WTC11 (cell line): ENCODE measurements around the gene OSBPL10. TPM values are rescaled to one million over a fixed set of nuclear protein-coding genes. Genes with fewer than 3 reads are reported as not detected.

Experiments used
- ATAC-seq: fragments of 200-7000 bp; cut with Tn5 transposase; 2 replicates; pipeline ENCODE4 v1.10.0; 2021; ENCODE audit warnings: mild to moderate bottlenecking, moderate library complexity
- CTCF ChIA-PET: fragments of 300-600 bp; sonication (Branson Sonifier 250); formaldehyde crosslinking; loops from one replicate; lab custom pipeline; 2021; ENCODE audit warnings: antibody characterized with exemption; lab: Charles Lee
- POLR2A ChIA-PET: fragments of 350-600 bp; sonication (Branson Sonifier 250); formaldehyde crosslinking; loops from one replicate; lab custom pipeline; 2021; ENCODE audit warnings: antibody characterized with exemption; lab: Charles Lee
- DNase-seq: peaks from one replicate; pipeline ENCODE4 v3.0.0; 2021; ENCODE audit warnings: low spot score
- H3K27ac Mint-ChIP-seq: 2 replicates; pipeline ENCODE4 v1.8.0; 2021; ENCODE audit warnings: mixed read lengths
- H3K27me3 Mint-ChIP-seq: 2 replicates; pipeline ENCODE4 v1.8.0; 2021; ENCODE audit warnings: low read depth, mild to moderate bottlenecking, moderate library complexity, mixed read lengths
- H3K36me3 Mint-ChIP-seq: 2 replicates; pipeline ENCODE4 v1.8.0; 2021; ENCODE audit warnings: mixed read lengths
- H3K4me1 Mint-ChIP-seq: 2 replicates; pipeline ENCODE4 v1.8.0; 2022; ENCODE audit warnings: mixed read lengths
- H3K4me3 Mint-ChIP-seq: 2 replicates; pipeline ENCODE4 v1.8.0; 2021; ENCODE audit warnings: mild to moderate bottlenecking, moderate library complexity, mixed read lengths
- H3K9me3 Mint-ChIP-seq: 2 replicates; pipeline ENCODE4 v1.8.0; 2021; ENCODE audit warnings: mixed read lengths
- CBFB ChIP-seq: sonication (generic); formaldehyde crosslinking; IDR thresholded peaks from 2 replicates; pipeline ENCODE4 v1.8.1; 2022; ENCODE audit warnings: mild to moderate bottlenecking, low read depth, missing genetic modification reagents
- ETV6 ChIP-seq: sonication (generic); formaldehyde crosslinking; IDR thresholded peaks from 2 replicates; pipeline ENCODE4 v1.8.1; 2022; ENCODE audit warnings: mild to moderate bottlenecking, missing genetic modification reagents
- MXD4 ChIP-seq: fragments of 250-450 bp; sonication (Bioruptor Pico); IDR thresholded peaks from 2 replicates; pipeline ENCODE4 v1.8.0; 2021; ENCODE audit warnings: mild to moderate bottlenecking, moderate library complexity, borderline replicate concordance
- NFYB ChIP-seq: sonication (generic); formaldehyde crosslinking; conservative IDR thresholded peaks from 2 replicates; pipeline ENCODE4 v1.8.0; 2022; ENCODE audit warnings: low read depth, missing genetic modification reagents
- NR3C1 ChIP-seq: sonication (generic); formaldehyde crosslinking; conservative IDR thresholded peaks from 2 replicates; pipeline ENCODE4 v1.8.1; 2023; ENCODE audit warnings: low read depth, mild to moderate bottlenecking, missing genetic modification reagents
- PRRX2 ChIP-seq: fragments of 250-450 bp; sonication (Bioruptor Pico); IDR thresholded peaks from 2 replicates; pipeline ENCODE4 v1.8.0; 2021; ENCODE audit warnings: mild to moderate bottlenecking
- RELA ChIP-seq: sonication (generic); formaldehyde crosslinking; IDR thresholded peaks from 2 replicates; pipeline ENCODE4 v1.8.1; 2022; ENCODE audit warnings: missing genetic modification reagents, mild to moderate bottlenecking, borderline replicate concordance
- SMAD3 ChIP-seq: sonication (generic); formaldehyde crosslinking; IDR thresholded peaks from 2 replicates; pipeline ENCODE4 v1.8.0; 2022; ENCODE audit warnings: missing genetic modification reagents, mild to moderate bottlenecking, borderline replicate concordance
- SOX15 ChIP-seq: fragments of 250-450 bp; sonication (Bioruptor Pico); IDR thresholded peaks from 2 replicates; pipeline ENCODE4 v1.9.0; 2021; ENCODE audit warnings: mild to moderate bottlenecking
- TCF7 ChIP-seq: sonication (generic); formaldehyde crosslinking; IDR thresholded peaks from 2 replicates; pipeline ENCODE4 v1.8.0; 2022; ENCODE audit warnings: mild to moderate bottlenecking, low read depth, missing genetic modification reagents, moderate library complexity
- TEAD1 ChIP-seq: sonication (generic); formaldehyde crosslinking; IDR thresholded peaks from 2 replicates; pipeline ENCODE4 v1.8.0; 2022; ENCODE audit warnings: mild to moderate bottlenecking, missing genetic modification reagents
- ZNF416 ChIP-seq: fragments of 250-450 bp; sonication (Bioruptor Pico); IDR thresholded peaks from 2 replicates; pipeline ENCODE4 v1.9.0; 2021; ENCODE audit warnings: mild to moderate bottlenecking, inconsistent platforms
- total RNA-seq: library from RNA; stranded (reverse); gene quantifications from 3 replicates; pipeline ENCODE4 v1.2.3, GENCODE V29; 2021
- TF ChIP-seq, protein P1 (sequence below): sonication (generic); formaldehyde crosslinking; IDR thresholded peaks from 2 replicates; pipeline ENCODE4 v1.8.1; 2023; ENCODE audit warnings: mild to moderate bottlenecking, missing genetic modification reagents, moderate library complexity
- TF ChIP-seq, protein P2 (sequence below): sonication (generic); formaldehyde crosslinking; IDR thresholded peaks from 2 replicates; pipeline ENCODE4 v1.8.1; 2023; ENCODE audit warnings: mild to moderate bottlenecking, moderate library complexity, missing genetic modification reagents
- TF ChIP-seq, protein P3 (sequence below): fragments of 250-450 bp; sonication (Bioruptor Pico); IDR thresholded peaks from 2 replicates; pipeline ENCODE4 v1.9.0; 2021; ENCODE audit warnings: mild to moderate bottlenecking
- TF ChIP-seq, protein P4 (sequence below): fragments of 200-600 bp; IDR thresholded peaks from 2 replicates; pipeline ENCODE4 v1.8.0; 2022; ENCODE audit warnings: antibody characterized with exemption
- TF ChIP-seq, protein P5 (sequence below): sonication (generic); formaldehyde crosslinking; IDR thresholded peaks from 2 replicates; pipeline ENCODE4 v1.8.0; 2023; ENCODE audit warnings: missing genetic modification reagents
- TF ChIP-seq, protein P6 (sequence below): sonication (generic); formaldehyde crosslinking; IDR thresholded peaks from 2 replicates; pipeline ENCODE4 v1.8.0; 2023; ENCODE audit warnings: mild to moderate bottlenecking, missing genetic modification reagents

OSBPL10 gene
- total RNA-seq, 1 experiment from 2014 or later: 84.1 TPM

DNA sequence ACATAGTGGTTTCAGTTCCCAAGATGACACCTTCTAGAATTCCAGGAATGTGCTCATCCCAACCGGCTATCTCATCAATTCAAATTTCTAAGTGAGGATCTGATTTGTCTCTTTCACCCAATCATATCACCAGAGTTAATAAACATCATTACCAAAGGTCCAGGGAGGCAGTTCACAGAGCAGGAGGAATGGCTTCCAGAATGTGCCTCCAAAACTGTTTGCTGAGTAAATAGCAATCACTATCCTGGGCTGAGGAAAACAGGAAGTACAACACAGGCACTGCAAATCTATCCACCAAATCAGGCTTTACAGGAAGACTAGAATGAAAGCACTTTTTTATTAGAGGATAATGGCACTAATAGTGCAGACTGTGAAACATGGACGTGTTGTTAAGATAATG is 61.5 kb downstream of the OSBPL10 start:
- ATAC-seq: no peak
- TF ChIP-seq, protein P1, sequence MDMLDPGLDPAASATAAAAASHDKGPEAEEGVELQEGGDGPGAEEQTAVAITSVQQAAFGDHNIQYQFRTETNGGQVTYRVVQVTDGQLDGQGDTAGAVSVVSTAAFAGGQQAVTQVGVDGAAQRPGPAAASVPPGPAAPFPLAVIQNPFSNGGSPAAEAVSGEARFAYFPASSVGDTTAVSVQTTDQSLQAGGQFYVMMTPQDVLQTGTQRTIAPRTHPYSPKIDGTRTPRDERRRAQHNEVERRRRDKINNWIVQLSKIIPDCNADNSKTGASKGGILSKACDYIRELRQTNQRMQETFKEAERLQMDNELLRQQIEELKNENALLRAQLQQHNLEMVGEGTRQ (CRISPR knock-in tag): no peak
- no peak for TF ChIP-seq TCF7
- TF ChIP-seq, protein P2, sequence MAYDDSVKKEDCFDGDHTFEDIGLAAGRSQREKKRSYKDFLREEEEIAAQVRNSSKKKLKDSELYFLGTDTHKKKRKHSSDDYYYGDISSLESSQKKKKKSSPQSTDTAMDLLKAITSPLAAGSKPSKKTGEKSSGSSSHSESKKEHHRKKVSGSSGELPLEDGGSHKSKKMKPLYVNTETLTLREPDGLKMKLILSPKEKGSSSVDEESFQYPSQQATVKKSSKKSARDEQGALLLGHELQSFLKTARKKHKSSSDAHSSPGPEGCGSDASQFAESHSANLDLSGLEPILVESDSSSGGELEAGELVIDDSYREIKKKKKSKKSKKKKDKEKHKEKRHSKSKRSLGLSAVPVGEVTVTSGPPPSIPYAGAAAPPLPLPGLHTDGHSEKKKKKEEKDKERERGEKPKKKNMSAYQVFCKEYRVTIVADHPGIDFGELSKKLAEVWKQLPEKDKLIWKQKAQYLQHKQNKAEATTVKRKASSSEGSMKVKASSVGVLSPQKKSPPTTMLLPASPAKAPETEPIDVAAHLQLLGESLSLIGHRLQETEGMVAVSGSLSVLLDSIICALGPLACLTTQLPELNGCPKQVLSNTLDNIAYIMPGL (CRISPR knock-in tag): no peak
- TF ChIP-seq CBFB: no peak
- TF ChIP-seq ZNF416 (CRISPR knock-in tag): no peak
- no peak for TF ChIP-seq NFYB
- TF ChIP-seq TEAD1 (CRISPR knock-in tag): no peak
- TF ChIP-seq, protein P3, sequence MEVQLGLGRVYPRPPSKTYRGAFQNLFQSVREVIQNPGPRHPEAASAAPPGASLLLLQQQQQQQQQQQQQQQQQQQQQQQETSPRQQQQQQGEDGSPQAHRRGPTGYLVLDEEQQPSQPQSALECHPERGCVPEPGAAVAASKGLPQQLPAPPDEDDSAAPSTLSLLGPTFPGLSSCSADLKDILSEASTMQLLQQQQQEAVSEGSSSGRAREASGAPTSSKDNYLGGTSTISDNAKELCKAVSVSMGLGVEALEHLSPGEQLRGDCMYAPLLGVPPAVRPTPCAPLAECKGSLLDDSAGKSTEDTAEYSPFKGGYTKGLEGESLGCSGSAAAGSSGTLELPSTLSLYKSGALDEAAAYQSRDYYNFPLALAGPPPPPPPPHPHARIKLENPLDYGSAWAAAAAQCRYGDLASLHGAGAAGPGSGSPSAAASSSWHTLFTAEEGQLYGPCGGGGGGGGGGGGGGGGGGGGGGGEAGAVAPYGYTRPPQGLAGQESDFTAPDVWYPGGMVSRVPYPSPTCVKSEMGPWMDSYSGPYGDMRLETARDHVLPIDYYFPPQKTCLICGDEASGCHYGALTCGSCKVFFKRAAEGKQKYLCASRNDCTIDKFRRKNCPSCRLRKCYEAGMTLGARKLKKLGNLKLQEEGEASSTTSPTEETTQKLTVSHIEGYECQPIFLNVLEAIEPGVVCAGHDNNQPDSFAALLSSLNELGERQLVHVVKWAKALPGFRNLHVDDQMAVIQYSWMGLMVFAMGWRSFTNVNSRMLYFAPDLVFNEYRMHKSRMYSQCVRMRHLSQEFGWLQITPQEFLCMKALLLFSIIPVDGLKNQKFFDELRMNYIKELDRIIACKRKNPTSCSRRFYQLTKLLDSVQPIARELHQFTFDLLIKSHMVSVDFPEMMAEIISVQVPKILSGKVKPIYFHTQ (CRISPR knock-in tag): no peak
- no peak for TF ChIP-seq ETV6 (CRISPR knock-in tag)
- TF ChIP-seq PRRX2: no peak
- TF ChIP-seq, all 79 proteins: peak for 0
- peaks cover 66% of the 10 kb centered on the region for H3K4me1 Mint-ChIP-seq
- CTCF ChIA-PET: no interaction called here
- H3K4me3 Mint-ChIP-seq: no peak overlapping the region
- POLR2A ChIA-PET: no interaction called here
- H3K27me3 Mint-ChIP-seq: no peaks in the 10 kb centered on the region
- peaks cover 32% of the 10 kb centered on the region for H3K36me3 Mint-ChIP-seq
- no peak for DNase-seq
- H3K27ac Mint-ChIP-seq: peak overlapping the region; percentile 98
- peaks cover 26% of the 10 kb centered on the region for H3K9me3 Mint-ChIP-seq

DNA sequence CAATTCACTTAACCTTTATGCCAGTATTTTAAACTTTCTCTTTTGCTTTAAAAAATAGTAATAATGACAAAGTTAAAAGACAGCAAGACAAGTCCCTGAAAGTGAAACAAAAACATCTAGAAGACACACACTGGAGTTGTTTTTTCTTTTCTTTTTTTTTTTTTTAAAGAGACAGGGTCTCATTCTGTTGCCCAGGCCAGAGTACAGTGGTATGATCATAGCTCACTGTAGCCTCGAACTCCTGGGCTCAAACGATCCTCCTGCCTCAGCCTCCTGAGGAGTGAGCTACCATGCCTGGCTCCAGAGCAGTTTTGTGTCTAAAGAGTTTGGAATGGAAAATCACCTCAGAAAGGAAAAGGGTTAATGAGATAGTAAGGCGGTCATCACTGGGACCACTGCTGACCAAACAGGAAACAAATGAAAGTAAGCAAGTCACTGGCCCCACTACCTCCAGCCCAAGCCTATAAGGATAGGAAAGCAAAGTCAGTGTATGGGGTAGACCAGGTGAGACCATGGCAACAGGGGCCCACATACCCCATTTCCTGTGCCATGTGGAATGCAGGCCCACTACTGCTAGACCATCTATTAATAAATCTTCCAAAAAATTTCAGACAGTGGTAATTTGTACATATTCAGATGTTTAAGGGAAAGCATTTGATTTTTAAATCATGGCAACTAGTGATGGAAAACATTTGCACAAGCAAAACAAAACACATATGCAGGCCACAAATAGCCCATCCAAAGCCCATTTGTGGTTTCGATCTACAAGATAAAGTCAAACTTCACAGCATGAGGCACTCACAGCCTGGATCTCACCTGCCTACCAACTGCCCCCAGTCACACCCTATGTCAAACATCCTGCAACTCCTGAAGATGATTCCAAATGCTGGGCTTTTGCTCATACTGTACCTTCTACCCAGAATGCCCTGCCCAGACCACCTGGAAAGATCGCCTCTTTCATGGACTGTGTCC is 62.6 kb downstream of the OSBPL10 start:
- Mint-ChIP-seq H3K27ac (peak overlapping the region; percentile 98), H3K9me3 (peaks cover 28% of the 10 kb centered on the region), H3K27me3 (no peaks in the 10 kb centered on the region), H3K4me1 (peaks cover 63% of the 10 kb centered on the region), H3K4me3 (peak overlapping the region; percentile 7; the same call in 1 of the 2 replicates), H3K36me3 (peaks cover 36% of the 10 kb centered on the region)
- TF ChIP-seq SOX15: no peak
- TF ChIP-seq TCF7: no peak
- no peak for TF ChIP-seq MXD4 (CRISPR knock-in tag)
- no peak for TF ChIP-seq NR3C1 (CRISPR knock-in tag)
- TF ChIP-seq, protein P4, sequence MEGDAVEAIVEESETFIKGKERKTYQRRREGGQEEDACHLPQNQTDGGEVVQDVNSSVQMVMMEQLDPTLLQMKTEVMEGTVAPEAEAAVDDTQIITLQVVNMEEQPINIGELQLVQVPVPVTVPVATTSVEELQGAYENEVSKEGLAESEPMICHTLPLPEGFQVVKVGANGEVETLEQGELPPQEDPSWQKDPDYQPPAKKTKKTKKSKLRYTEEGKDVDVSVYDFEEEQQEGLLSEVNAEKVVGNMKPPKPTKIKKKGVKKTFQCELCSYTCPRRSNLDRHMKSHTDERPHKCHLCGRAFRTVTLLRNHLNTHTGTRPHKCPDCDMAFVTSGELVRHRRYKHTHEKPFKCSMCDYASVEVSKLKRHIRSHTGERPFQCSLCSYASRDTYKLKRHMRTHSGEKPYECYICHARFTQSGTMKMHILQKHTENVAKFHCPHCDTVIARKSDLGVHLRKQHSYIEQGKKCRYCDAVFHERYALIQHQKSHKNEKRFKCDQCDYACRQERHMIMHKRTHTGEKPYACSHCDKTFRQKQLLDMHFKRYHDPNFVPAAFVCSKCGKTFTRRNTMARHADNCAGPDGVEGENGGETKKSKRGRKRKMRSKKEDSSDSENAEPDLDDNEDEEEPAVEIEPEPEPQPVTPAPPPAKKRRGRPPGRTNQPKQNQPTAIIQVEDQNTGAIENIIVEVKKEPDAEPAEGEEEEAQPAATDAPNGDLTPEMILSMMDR: no peak
- TF ChIP-seq, protein P5, sequence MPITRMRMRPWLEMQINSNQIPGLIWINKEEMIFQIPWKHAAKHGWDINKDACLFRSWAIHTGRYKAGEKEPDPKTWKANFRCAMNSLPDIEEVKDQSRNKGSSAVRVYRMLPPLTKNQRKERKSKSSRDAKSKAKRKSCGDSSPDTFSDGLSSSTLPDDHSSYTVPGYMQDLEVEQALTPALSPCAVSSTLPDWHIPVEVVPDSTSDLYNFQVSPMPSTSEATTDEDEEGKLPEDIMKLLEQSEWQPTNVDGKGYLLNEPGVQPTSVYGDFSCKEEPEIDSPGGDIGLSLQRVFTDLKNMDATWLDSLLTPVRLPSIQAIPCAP: no peak
- TF ChIP-seq, protein P6, sequence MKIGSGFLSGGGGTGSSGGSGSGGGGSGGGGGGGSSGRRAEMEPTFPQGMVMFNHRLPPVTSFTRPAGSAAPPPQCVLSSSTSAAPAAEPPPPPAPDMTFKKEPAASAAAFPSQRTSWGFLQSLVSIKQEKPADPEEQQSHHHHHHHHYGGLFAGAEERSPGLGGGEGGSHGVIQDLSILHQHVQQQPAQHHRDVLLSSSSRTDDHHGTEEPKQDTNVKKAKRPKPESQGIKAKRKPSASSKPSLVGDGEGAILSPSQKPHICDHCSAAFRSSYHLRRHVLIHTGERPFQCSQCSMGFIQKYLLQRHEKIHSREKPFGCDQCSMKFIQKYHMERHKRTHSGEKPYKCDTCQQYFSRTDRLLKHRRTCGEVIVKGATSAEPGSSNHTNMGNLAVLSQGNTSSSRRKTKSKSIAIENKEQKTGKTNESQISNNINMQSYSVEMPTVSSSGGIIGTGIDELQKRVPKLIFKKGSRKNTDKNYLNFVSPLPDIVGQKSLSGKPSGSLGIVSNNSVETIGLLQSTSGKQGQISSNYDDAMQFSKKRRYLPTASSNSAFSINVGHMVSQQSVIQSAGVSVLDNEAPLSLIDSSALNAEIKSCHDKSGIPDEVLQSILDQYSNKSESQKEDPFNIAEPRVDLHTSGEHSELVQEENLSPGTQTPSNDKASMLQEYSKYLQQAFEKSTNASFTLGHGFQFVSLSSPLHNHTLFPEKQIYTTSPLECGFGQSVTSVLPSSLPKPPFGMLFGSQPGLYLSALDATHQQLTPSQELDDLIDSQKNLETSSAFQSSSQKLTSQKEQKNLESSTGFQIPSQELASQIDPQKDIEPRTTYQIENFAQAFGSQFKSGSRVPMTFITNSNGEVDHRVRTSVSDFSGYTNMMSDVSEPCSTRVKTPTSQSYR (CRISPR knock-in tag): no peak
- TF ChIP-seq SMAD3 (CRISPR knock-in tag): no peak
- TF ChIP-seq PRRX2: no peak
- TF ChIP-seq RELA (CRISPR knock-in tag): no peak
- DNase-seq (no peak), ATAC-seq (peak; percentile 40)
- POLR2A ChIA-PET: no interaction called here
- CTCF ChIA-PET: interaction anchor here (1.0 to 2.1 kb wide), 3 partner anchors 9 to 194 kb away, joined by 3 to 6 read pairs (median 4); no protein-coding TSS in a partner anchor
